ENCODE data around the gene KRT23.

- TF ChIP-seq ZNF274 (IDR thresholded peaks at IDR 0.05; ENCODE audit: low read depth, low read length) (no peak), YY1 (IDR thresholded peaks at IDR 0.05; ENCODE audit: insufficient read depth, insufficient read length) (no peak), SUZ12 (IDR thresholded peaks at IDR 0.05; ENCODE audit: extremely low read depth, insufficient read depth, insufficient read length) (no peak)
Observed at GRCh38 chr17:40938981-40939380, 1.5 kb upstream of the KRT23 start.
